Keratinocyte (primary cell): ENCODE results near the gene ARFRP1. TPM values are rescaled to one million over a fixed set of nuclear protein-coding genes. Genes with fewer than 3 reads are reported as not detected.
A peak's percentile ranks its signal among the peaks of the same experiment; 100 is the strongest.

Source experiments
- DNase-seq: peaks from one replicate; pipeline ENCODE4 v3.0.0-alpha.2; 2011; ENCODE audit warnings: low read depth, missing footprints, low spot score
- FAIRE-seq: peaks from 2 replicates; lab custom pipeline; 2011; peaks lifted over from hg19 to GRCh38; lab: Jason Lieb, UNC
- H2AFZ ChIP-seq: 2 replicates; pipeline ENCODE4 v1.6.0; 2012; ENCODE audit warnings: low read length, control low read depth, inconsistent platforms; ENCODE audit not compliant: control insufficient read depth
- H3K27ac ChIP-seq: 2 replicates; pipeline ENCODE4 v1.5.1; 2011; ENCODE audit warnings: low read length; ENCODE audit not compliant: control insufficient read depth, insufficient read depth
- H3K27me3 ChIP-seq: 3 replicates; pipeline ENCODE4 v1.6.0; 2011; ENCODE audit warnings: low read length; ENCODE audit not compliant: control insufficient read depth, insufficient read depth; ENCODE audit errors: extremely low read depth
- H3K36me3 ChIP-seq, 2 experiments: 2 replicates in 1 of 2; 3 replicates in 1 of 2; pipeline ENCODE4 v1.5.1; 2011; ENCODE audit warnings: low read length in 2 of 2, mild to moderate bottlenecking in 1 of 2; ENCODE audit not compliant: control insufficient read depth in 2 of 2, insufficient read depth in 2 of 2; ENCODE audit errors: extremely low read depth in 1 of 2
- H3K4me1 ChIP-seq: 3 replicates; pipeline ENCODE4 v1.5.1; 2011; ENCODE audit warnings: low read length; ENCODE audit not compliant: control insufficient read depth, insufficient read depth; ENCODE audit errors: extremely low read depth
- H3K4me2 ChIP-seq: 3 replicates; pipeline ENCODE4 v1.6.0; 2011; ENCODE audit warnings: low read depth, low read length; ENCODE audit not compliant: control insufficient read depth, insufficient read depth; ENCODE audit errors: extremely low read depth
- H3K4me3 ChIP-seq, 3 experiments: fragments of 200-600 bp in 1 of 3; sonication (generic) in 1 of 3; 2 replicates in 2 of 3; 3 replicates in 1 of 3; pipeline ENCODE4 v1.5.1; 2011 to 2016; ENCODE audit warnings: low read length in 3 of 3, mild to moderate bottlenecking in 3 of 3, control low read depth in 2 of 3, inconsistent platforms in 1 of 3, low read depth in 1 of 3, mixed read lengths in 1 of 3, mixed run types in 1 of 3, moderate library complexity in 1 of 3; ENCODE audit not compliant: control insufficient read depth in 2 of 3, insufficient read depth in 2 of 3; ENCODE audit errors: extremely low read depth in 1 of 3
- H3K79me2 ChIP-seq: 2 replicates; pipeline ENCODE4 v1.6.0; 2012; ENCODE audit warnings: low read length; ENCODE audit not compliant: control insufficient read depth, insufficient read depth
- H3K9ac ChIP-seq: 3 replicates; pipeline ENCODE4 v1.6.0; 2011; ENCODE audit warnings: low read length; ENCODE audit not compliant: control insufficient read depth, insufficient read depth; ENCODE audit errors: extremely low read depth
- H3K9me1 ChIP-seq: 3 replicates; pipeline ENCODE4 v1.6.0; 2011; ENCODE audit warnings: low read length; ENCODE audit not compliant: control insufficient read depth, insufficient read depth; ENCODE audit errors: extremely low read depth
- H3K9me3 ChIP-seq: 2 replicates; pipeline ENCODE4 v1.5.1; 2012; ENCODE audit warnings: low read depth, low read length; ENCODE audit not compliant: control insufficient read depth
- H4K20me1 ChIP-seq: 3 replicates; pipeline ENCODE4 v1.6.0; 2011; ENCODE audit warnings: low read length; ENCODE audit not compliant: control insufficient read depth, insufficient read depth; ENCODE audit errors: extremely low read depth
- EZH2 ChIP-seq: IDR thresholded peaks from one replicate; pipeline ENCODE4 v1.6.1; 2012; ENCODE audit warnings: inconsistent platforms, mild to moderate bottlenecking, low read length, moderate library complexity
- dilution Hi-C: fragments of 300-500 bp; cut with MboI; formaldehyde crosslinking; loops from one replicate; pipeline ENCODE4 v1.7.0; 2020; ENCODE audit warnings: low sequenced_read_pairs; ENCODE audit not compliant: extremely low pct_ligation_motif_present
- polyA plus RNA-seq, 5 experiments: library from polyadenylated mRNA; depleted of rRNA in 3 of 5; stranded (reverse) in 3 of 5; stranded (forward) in 1 of 5; unstranded in 1 of 5; fragments of >200 nt; gene quantifications; 1 replicate in 1 of 5; 2 replicates in 3 of 5; 3 replicates in 1 of 5; pipeline versions ENCODE4 v1.2.1 to v1.2.3, GENCODE V29; 2011 to 2012; ENCODE audit warnings: missing spikeins in 2 of 5, low read depth in 1 of 5, low replicate concordance in 1 of 5
- TF ChIP-seq, protein P1 (sequence below), 3 experiments: IDR thresholded peaks in 1 of 3; conservative IDR thresholded peaks in 1 of 3; optimal IDR thresholded peaks in 1 of 3; 2 replicates in 2 of 3; 3 replicates in 1 of 3; pipeline versions ENCODE3 to v1.5.1; 2011; ENCODE audit warnings: low read length in 3 of 3, mild to moderate bottlenecking in 3 of 3, moderate library complexity in 2 of 3, control low read depth in 1 of 3, inconsistent platforms in 1 of 3; ENCODE audit not compliant: insufficient read depth in 2 of 3; ENCODE audit errors: extremely low read depth in 1 of 3

ARFRP1 gene
- polyA plus RNA-seq, 1 donor (not counting 4 experiments of a cell fraction or from before 2014, with no cell fraction given): 30.4 TPM

- Histone ChIP-seq H3K27me3 (no peaks in the 10 kb centered on the region), H3K9me3 (no peaks in the 10 kb centered on the region), H3K9ac (no peak overlapping the region), H3K9me1 (no peaks in the 10 kb centered on the region), H4K20me1 (peaks cover 4% of the 10 kb centered on the region), H3K4me2 (peak overlapping the region; percentile 80), H3K27ac (no peak overlapping the region), H3K4me1 (peaks cover 21% of the 10 kb centered on the region), H2AFZ (no peak overlapping the region), H3K4me3 (peak overlapping the region; percentile 77 to 81 (median 79)), H3K36me3 (peaks cover 21 to 29% of the 10 kb centered on the region in 2 experiments), H3K79me2 (peaks cover 82% of the 10 kb centered on the region)
- dilution Hi-C loops: no loop called here
- no peak for DNase-seq
- no peak for FAIRE-seq
- TF ChIP-seq EZH2: no peak
- TF ChIP-seq, protein P1, sequence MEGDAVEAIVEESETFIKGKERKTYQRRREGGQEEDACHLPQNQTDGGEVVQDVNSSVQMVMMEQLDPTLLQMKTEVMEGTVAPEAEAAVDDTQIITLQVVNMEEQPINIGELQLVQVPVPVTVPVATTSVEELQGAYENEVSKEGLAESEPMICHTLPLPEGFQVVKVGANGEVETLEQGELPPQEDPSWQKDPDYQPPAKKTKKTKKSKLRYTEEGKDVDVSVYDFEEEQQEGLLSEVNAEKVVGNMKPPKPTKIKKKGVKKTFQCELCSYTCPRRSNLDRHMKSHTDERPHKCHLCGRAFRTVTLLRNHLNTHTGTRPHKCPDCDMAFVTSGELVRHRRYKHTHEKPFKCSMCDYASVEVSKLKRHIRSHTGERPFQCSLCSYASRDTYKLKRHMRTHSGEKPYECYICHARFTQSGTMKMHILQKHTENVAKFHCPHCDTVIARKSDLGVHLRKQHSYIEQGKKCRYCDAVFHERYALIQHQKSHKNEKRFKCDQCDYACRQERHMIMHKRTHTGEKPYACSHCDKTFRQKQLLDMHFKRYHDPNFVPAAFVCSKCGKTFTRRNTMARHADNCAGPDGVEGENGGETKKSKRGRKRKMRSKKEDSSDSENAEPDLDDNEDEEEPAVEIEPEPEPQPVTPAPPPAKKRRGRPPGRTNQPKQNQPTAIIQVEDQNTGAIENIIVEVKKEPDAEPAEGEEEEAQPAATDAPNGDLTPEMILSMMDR (optimal IDR thresholded peaks at IDR 0.05 in 1 of 3, IDR thresholded peaks at IDR 0.05 in 1 of 3, conservative IDR thresholded peaks at IDR 0.05 in 1 of 3; ENCODE audit: extremely low read depth in 1 of 3, insufficient read depth in 2 of 3, low read length in 3 of 3): no peak
Observed at GRCh38 chr20:63709149-63709527, 1.4 kb upstream of the ARFRP1 start.

- Histone ChIP-seq H3K9me1 (no peaks in the 10 kb centered on the region), H3K4me1 (peaks cover 21% of the 10 kb centered on the region), H3K4me2 (peak overlapping the region; percentile 80), H4K20me1 (peaks cover 4% of the 10 kb centered on the region), H3K9me3 (no peaks in the 10 kb centered on the region), H3K27me3 (no peaks in the 10 kb centered on the region), H3K79me2 (peaks cover 77% of the 10 kb centered on the region), H2AFZ (no peak overlapping the region), H3K27ac (no peak overlapping the region), H3K4me3 (peak overlapping the region; percentile 77 to 81 (median 79)), H3K36me3 (peaks cover 23 to 31% of the 10 kb centered on the region in 2 experiments), H3K9ac (peak overlapping the region; percentile 85)
- FAIRE-seq (no peak), DNase-seq (no peak)
- dilution Hi-C loops: no loop called here
- TF ChIP-seq, protein P1 (optimal IDR thresholded peaks at IDR 0.05 in 1 of 3, IDR thresholded peaks at IDR 0.05 in 1 of 3, conservative IDR thresholded peaks at IDR 0.05 in 1 of 3; ENCODE audit: extremely low read depth in 1 of 3, insufficient read depth in 2 of 3, low read length in 3 of 3): no peak
- no peak for TF ChIP-seq EZH2
Observed at GRCh38 chr20:63708301-63709148, 749 bp upstream of the ARFRP1 start.
